ENCODE data around the gene RALY.

DNA sequence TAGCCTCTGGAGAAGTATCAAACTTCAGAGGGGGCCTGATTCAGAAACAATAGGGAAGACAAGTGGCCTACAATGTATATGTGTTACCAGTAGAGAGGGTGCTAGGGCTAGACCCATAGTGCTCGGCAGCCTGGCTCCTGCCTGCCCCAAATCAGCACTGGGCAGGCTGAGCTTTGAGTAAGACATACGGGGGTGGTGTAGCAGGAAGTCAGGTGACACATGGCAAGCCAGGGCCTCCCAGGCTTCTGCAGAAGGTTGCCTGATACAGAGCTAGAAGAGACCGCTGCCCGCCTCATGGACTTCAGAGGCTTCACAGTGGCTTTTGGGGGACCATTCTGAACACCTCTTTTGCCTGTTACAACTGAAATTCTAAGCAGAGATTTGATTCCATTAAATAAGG lies 43.4 kb downstream of the RALY start:
- TF ChIP-seq FOXK2 (IDR thresholded peaks at IDR 0.05) (no peak), TARDBP (IDR thresholded peaks at IDR 0.05) (no peak), FOXM1 (IDR thresholded peaks at IDR 0.05; ENCODE audit: borderline replicate concordance) (no peak), NFRKB (IDR thresholded peaks at IDR 0.05) (no peak)
